Kidney epithelial cell (primary cell): Measurements from ENCODE around the gene PHLPP1. TPM values are rescaled to one million over a fixed set of nuclear protein-coding genes. Genes with fewer than 3 reads are reported as not detected.

Experiments used
- DNase-seq: peaks from one replicate; pipeline ENCODE4 v3.0.0-alpha.2; 2010; ENCODE audit warnings: low read depth
- H3K27me3 ChIP-seq: 2 replicates; pipeline ENCODE4 v1.6.0; 2011; ENCODE audit warnings: low read length; ENCODE audit not compliant: control insufficient read depth, insufficient read depth
- H3K36me3 ChIP-seq: 2 replicates; pipeline ENCODE4 v1.5.1; 2011; ENCODE audit warnings: low read length; ENCODE audit not compliant: control insufficient read depth, insufficient read depth
- H3K4me3 ChIP-seq: 2 replicates; pipeline ENCODE4 v1.5.1; 2011; ENCODE audit warnings: low read depth, mild to moderate bottlenecking, control low read depth, low read length
- CTCF ChIP-seq: IDR thresholded peaks from 2 replicates; pipeline ENCODE4 v1.5.1; 2011; ENCODE audit warnings: mild to moderate bottlenecking, moderate library complexity, low read length, control low read depth, inconsistent platforms; ENCODE audit not compliant: insufficient read depth, poor library complexity, severe bottlenecking
- total RNA-seq: library from RNA; depleted of rRNA; stranded (reverse); fragments of >200 nt; gene quantifications from 2 replicates; pipeline ENCODE4 v1.2.3, GENCODE V29; 2015

Gene PHLPP1
- total RNA-seq, 1 donor from 2014 or later: 4.4 TPM

GRCh38 chr18:63001861-63002260 lies 286.5 kb downstream of the PHLPP1 start:
- H3K4me3 ChIP-seq: no peak overlapping the region
- no peak for TF ChIP-seq CTCF
- H3K36me3 ChIP-seq: no peaks in the 10 kb centered on the region
- DNase-seq: no peak
- no peaks in the 10 kb centered on the region for H3K27me3 ChIP-seq

- Histone ChIP-seq H3K27me3 (no peaks in the 10 kb centered on the region), H3K4me3 (no peak overlapping the region), H3K36me3 (no peaks in the 10 kb centered on the region)
- DNase-seq: no peak
- TF ChIP-seq CTCF: no peak
Measured at GRCh38 chr18:63002305-63002704, 287.0 kb downstream of the PHLPP1 start.

DNA sequence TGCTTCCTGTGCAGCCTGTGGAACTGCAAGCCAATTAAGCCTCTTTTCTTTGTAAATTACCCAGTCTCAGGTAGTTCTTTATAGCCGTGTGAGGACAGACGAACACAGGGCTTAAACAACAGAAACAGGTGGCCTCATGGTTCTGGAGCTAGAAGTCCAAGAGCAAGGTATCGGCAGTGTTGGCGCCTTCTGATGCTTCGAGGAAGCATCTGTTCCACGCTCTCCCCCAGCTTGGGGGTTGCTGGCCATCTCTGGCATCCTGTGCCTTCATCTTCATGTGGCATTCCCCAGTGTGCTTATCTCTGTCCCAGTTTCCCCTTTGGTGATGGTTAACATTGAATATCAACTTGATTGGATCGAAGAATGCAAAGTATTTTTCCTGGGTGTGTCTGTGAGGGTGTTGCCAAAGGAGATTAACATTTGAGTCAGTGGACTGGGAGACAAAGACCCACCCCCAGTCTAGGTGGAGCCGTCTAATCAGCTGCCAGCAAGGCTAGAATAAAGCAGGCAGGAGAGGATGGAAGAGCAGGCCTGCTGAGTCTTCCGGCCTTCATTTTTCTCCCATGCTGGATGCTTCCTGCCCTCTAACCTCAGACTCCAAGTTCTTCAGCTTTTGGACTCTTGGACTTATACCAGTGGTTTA lies 287.6 kb downstream of the PHLPP1 start:
- H3K36me3 ChIP-seq: no peaks in the 10 kb centered on the region
- H3K27me3 ChIP-seq: no peaks in the 10 kb centered on the region
- H3K4me3 ChIP-seq: no peak overlapping the region
- DNase-seq: no peak
- no peak for TF ChIP-seq CTCF

- Histone ChIP-seq H3K36me3 (no peaks in the 10 kb centered on the region), H3K27me3 (no peaks in the 10 kb centered on the region), H3K4me3 (no peak overlapping the region)
- DNase-seq: no peak
- TF ChIP-seq CTCF: no peak
Measured at GRCh38 chr18:63003899-63004298, 288.6 kb downstream of the PHLPP1 start.

DNA sequence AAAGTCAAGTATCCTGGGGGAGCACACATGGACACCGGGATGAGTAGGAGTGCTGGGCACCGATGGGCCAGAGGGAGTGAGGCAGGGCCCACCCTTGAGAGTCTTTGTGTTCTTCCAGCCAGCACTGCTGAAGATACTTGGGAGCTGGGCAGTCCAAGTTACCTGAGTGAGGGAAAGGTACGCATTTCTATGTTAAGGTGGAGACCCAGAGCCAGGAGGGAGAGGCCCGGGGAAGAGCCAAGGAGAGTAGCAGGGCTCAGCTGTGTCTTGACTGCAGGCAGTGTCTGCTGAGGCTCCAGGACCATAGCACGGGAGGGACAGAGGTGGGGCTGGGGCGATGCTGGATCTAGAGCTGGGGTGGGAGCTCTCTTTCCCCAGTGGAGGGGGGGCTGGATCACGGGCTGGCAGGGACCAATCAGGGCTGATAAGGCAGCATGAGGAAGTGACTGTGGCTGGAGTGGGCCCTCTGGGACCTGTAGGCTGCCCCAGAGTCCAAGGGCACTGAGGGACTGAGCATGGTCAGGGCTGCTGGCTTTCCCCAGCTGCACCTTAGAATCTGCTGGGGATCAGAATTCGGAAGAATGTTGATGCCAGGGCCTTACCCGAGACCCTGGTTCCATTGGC lies 289.2 kb downstream of the PHLPP1 start:
- no peak for DNase-seq
- H3K4me3 ChIP-seq: no peak overlapping the region
- no peaks in the 10 kb centered on the region for H3K36me3 ChIP-seq
- no peak for TF ChIP-seq CTCF
- H3K27me3 ChIP-seq: no peaks in the 10 kb centered on the region

DNA sequence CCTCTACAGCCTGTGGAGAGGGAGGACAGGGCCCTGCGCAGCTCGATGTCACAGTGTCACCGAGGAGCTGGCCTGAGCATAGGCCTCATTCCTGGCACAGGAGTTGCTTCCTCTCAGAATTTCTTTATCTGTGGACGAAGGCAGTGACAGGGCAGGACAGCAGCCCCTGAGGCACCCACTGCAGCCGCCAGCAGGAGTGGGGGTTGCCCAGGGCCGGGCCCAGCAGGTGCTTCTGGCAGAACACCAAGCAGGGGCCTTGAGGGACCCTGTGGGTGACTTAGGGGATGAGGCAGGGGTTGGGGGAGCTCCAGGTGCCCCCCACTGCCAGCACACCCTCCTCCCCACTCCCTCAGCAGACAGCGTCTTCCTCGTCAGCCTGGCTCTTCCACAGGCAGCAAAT lies 290.0 kb downstream of the PHLPP1 start:
- H3K36me3 ChIP-seq: no peaks in the 10 kb centered on the region
- TF ChIP-seq CTCF: no peak
- H3K27me3 ChIP-seq: no peaks in the 10 kb centered on the region
- no peak for DNase-seq
- no peak overlapping the region for H3K4me3 ChIP-seq
